Measurements from ENCODE around the gene FETUB. TPM values are rescaled to one million over a fixed set of nuclear protein-coding genes. Genes with fewer than 3 reads are reported as not detected.
"Not testable (repeated sequence)": the region's sequence is repeated elsewhere in the genome, so short reads cannot be mapped to it uniquely, and the experiment has no call there.

FETUB gene
- total RNA-seq, 1 donor from 2014 or later, result not detected

DNA sequence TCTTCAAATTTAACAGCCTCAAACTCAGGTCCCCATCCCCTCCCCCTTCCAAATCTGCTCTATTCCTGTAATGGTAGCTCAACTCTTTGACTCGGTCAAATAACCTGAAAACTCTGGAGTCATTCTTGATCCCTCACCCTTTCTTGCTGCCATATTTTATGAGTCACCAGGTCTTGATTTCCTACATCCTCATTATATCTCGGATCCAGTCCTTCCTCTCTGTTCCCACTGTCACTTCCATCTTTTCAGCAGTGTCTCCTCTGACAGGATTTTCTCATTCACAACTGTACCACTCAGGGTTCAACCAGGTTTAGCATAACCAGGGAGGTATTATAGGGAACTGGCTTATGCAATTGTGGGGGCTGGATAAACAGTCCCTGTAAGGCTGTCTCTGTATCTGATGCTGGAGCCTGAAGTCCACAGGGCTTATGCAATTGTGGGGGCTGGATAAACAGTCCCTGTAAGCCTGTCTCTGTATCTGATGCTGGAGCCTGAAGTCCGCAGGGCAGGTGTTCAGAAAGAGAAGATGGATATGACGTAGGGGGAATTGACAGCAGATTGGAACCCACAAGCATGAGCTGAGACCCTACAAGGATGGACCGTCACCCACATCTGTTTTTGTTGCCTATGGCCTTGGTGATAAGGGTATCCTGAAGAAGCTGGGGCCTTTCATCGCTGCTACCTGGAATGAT lies 9.1 kb upstream of the FETUB start:
- FAIRE-seq, result no peak
- no peak for DNase-seq (ENCODE audit: low spot score in 2 of 2)

DNA sequence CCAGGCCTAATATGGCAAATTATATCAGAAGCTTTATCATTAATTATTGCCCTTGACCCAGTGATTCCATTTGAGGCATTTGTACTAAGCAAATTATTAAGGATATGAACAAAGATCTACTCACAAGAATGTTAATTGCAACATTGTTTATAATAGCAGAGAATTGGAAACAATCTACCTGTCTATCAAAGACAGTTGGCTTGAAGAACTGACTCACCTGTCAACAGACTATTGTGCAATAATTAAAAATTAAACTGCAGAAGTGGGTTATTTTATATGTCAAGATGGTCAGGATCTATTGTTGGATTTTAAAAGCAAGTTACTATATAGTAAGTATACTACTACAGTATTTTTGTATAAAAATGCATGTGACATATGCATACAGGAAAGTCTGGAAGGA lies 6.7 kb upstream of the FETUB start:
- FAIRE-seq, result no peak

DNA sequence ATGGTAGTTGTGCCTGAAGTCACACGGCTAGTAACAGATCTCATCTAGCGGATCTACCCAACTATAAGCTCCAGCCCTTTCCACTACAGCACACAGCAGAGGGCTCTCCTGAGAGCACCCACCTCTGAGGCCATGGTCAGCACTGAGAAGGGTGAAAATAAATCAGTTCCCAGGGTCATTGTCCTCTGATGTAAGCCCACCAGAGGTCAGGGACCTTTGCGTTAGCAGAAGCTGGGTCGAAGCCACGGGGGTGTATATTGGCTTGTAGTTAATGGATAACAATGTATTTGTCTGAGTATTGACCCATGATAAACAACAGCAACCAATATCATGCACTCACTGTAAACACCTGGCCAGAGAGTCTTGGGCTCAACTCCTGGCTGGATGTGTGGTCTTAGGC lies 6.0 kb upstream of the FETUB start:
- not testable (repeated sequence) for DNase-seq (ENCODE audit: low spot score in 2 of 2); FAIRE-seq

More for the DNA sequence above, 6.7 kb upstream of the FETUB start:
- DNase-seq (ENCODE audit: low spot score in 2 of 2), result no peak

- FAIRE-seq (no peak), DNase-seq (ENCODE audit: low spot score in 2 of 2) (no peak)
Observed at GRCh38 chr3:186635532-186635931, 4.7 kb upstream of the FETUB start.

DNA sequence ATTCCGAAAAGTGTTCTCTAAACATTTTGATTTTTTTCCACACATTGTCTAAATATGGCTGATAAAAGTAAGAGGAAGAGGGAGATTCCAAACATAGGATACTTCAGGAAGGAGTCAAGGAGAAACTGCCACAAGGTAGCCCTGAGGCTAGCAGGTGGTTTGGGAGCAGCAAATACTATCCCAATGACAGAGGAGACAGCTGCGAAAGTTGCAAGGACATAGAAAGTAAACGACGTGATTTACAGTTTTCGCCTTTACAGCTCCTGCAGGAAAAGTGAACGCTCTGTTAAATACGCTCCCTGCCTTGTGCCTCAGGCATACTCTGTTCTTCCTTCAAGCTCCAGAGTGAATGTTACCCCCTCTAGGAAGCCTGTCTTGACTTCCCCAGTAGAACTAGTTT lies 3.7 kb upstream of the FETUB start:
- DNase-seq (ENCODE audit: low spot score in 2 of 2) (no peak), FAIRE-seq (no peak)

DNA sequence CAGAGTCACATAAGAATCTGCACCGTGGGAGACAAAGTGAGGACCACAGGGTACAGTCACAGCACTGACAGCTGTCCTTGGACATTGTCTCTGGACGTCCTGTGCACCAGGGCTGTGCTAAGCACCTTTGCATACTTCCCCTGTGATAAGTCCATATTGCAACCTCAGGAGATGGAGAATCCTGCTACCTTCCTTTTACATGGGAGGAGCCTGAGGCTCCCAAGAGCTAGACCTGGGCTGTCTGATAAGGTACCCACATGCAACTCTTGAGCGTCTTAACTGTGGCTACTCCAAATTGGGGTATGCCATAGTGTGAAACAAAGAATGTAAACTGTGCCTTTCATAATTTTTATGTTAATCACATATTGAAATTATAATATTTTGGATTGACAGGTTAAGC lies 2.5 kb upstream of the FETUB start:
- DNase-seq (ENCODE audit: low spot score in 2 of 2) (no peak), FAIRE-seq (no peak)

GRCh38 chr3:186638259-186638658 lies 1.9 kb upstream of the FETUB start:
- DNase-seq (ENCODE audit: low spot score in 2 of 2) (no peak), FAIRE-seq (no peak)

DNA sequence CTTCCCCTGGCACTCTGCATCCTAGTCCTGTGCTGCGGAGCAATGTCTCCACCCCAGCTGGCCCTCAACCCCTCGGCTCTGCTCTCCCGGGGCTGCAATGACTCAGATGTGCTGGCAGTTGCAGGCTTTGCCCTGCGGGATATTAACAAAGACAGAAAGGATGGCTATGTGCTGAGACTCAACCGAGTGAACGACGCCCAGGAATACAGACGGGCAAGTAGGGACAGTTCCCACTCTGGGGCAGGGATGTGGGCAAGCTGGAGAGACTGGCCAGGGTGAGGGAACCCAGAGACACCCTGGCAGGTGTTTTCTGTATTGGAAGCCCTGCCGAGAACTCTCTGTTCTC lies 247 bp downstream of the FETUB start:
- FAIRE-seq, result no peak
- DNase-seq (ENCODE audit: low spot score in 2 of 2), result no peak

- FAIRE-seq (no peak), DNase-seq (ENCODE audit: low spot score in 2 of 2) (no peak)
Observed at GRCh38 chr3:186640929-186641328, 730 bp downstream of the FETUB start.

- FAIRE-seq (no peak), DNase-seq (ENCODE audit: low spot score in 2 of 2) (no peak)
Observed at GRCh38 chr3:186642014-186642413, 1.8 kb downstream of the FETUB start.

- DNase-seq (ENCODE audit: low spot score in 2 of 2) (no peak), FAIRE-seq (no peak)
Observed at GRCh38 chr3:186643493-186643892, 3.3 kb downstream of the FETUB start.

- FAIRE-seq, result no peak
Observed at GRCh38 chr3:186644683-186645082, 4.5 kb downstream of the FETUB start.

GRCh38 chr3:186646106-186646505 lies 5.9 kb downstream of the FETUB start:
- FAIRE-seq (no peak), DNase-seq (ENCODE audit: low spot score in 2 of 2) (no peak)

More at GRCh38 chr3:186644683-186645082, 4.5 kb downstream of the FETUB start:
- DNase-seq (ENCODE audit: low spot score in 2 of 2), result no peak

- no peak for DNase-seq (ENCODE audit: low spot score in 2 of 2)
- no peak for FAIRE-seq
Observed at GRCh38 chr3:186646841-186647240, 6.6 kb downstream of the FETUB start.

GRCh38 chr3:186648851-186649250 lies 8.7 kb downstream of the FETUB start:
- DNase-seq (ENCODE audit: low spot score in 2 of 2), result no peak
- no peak for FAIRE-seq

DNA sequence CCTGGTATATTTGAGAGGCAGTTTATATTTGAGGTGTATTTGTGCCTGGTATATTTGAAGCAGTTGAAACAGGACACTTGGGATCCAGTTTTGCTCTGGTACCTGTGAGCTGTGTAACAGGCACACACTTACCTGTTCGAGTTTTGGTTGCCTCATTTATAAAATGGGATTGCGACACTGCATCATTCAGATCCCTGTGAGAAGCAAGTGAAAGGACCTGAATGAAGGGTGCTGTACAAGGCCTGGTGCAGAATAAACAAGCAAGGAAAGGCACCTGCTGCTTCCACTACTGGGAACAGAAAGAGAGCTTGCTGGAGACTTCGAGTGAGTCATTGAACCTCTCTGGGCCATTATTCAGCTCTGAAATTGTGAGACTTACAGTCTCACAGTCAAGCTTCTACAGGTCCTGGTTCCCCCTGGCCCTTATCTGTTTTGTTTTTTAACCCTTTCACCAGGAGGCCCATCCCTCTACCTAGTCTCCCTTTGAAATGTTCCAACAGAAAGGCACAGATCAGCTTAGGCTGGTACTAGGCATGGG lies 11.5 kb downstream of the FETUB start:
- FAIRE-seq, result no peak
- DNase-seq (ENCODE audit: low spot score in 2 of 2), result no peak

GRCh38 chr3:186653080-186653707 lies 13.0 kb downstream of the FETUB start:
- FAIRE-seq (no peak), DNase-seq (ENCODE audit: low spot score in 2 of 2) (no peak)

- DNase-seq (ENCODE audit: low spot score in 2 of 2), result no peak
Observed at GRCh38 chr3:186653984-186654383, 13.8 kb downstream of the FETUB start.

DNA sequence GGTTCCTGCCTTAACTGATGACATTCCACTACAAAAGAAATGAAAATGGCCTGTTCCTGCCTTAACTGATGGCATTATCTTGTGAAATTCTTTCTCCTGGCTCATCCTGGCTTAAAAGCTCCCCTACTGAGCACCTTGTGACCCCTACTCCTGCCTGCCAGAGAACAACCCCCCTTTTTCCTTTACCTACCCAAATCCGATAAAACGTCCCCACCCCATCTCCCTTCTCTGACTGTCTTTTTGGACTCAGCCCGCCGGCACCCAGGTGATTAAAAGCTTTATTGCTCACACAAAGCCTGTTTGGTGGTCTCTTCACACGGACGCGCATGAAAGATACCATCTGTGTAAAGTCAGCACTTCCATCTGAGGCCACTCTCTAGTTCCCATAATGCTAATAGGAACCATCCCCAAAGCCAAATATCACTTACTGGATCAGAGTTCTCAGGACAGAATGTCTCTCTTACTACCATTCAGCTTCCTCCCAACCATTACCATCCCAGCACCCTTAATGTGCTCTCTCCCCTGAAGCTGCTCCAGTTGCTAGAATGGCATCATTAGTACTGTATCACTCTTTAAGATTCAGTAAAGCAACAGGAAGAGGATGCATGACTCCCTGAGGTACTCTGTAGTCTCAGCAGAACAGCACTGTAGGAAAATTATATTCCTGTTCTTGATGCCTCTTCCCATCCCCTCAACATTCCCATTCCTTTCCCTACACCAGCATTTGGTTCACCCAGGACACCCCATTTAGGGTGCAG lies 23.3 kb downstream of the FETUB start:
- DNase-seq (ENCODE audit: low spot score in 2 of 2), result no peak
- no peak for FAIRE-seq

More at GRCh38 chr3:186653984-186654383, 13.8 kb downstream of the FETUB start:
- FAIRE-seq, result no peak

DNA sequence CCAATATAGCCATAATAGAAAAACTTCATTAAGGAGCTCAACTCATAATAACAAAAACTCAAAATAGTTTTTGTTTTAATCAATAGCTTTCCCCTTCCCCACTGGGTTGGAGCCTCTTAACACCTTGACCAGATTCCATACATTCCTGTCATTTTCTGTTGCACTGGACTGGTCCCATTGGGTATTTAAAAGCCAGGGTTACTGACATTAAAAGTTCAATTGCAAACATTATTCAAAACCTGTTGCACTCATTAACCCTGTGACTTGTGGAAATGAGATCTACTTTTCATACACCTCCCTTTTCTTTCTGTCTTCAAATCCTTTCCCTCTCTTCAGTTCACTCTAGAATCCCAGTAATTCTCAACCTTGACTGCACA lies 23.9 kb downstream of the FETUB start:
- no peak for FAIRE-seq

DNA sequence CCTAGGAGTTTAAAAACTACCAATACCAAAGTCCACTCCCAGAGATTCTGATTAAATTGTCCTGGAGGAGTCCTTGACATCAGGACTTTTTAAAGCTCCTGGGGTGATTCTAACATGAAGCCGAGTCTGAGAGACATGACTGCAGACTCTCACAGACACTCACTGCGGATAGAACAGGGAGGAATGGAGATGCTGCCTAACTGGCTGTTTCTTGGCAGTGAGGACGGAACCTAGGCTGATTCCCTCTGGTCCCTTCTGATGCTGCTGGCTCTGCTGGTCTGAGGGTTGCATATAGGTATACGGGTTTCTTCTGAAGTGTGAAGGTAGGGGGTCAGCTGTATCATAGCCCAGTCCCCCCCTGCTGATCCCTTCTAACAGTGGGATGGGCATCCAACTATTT lies 24.3 kb downstream of the FETUB start:
- no peak for FAIRE-seq

More for the DNA sequence above, 23.9 kb downstream of the FETUB start:
- no peak for DNase-seq (ENCODE audit: low spot score in 2 of 2)

More for the DNA sequence above, 24.3 kb downstream of the FETUB start:
- no peak for DNase-seq (ENCODE audit: low spot score in 2 of 2)

Data from frontal cortex (tissue), 4 donors.